GM21423 (cell line): Measurements from ENCODE around the gene ATOX1.
A peak's percentile ranks its signal among the peaks of the same experiment; 100 is the strongest.

Experiments used
- ATAC-seq: cut with Tn5 transposase; IDR thresholded peaks from one replicate; pipeline ENCODE4 v1.9.1; 2021; ENCODE audit warnings: mild to moderate bottlenecking, moderate library complexity; ENCODE audit not compliant: unreplicated experiment

The ATOX1 gene

DNA sequence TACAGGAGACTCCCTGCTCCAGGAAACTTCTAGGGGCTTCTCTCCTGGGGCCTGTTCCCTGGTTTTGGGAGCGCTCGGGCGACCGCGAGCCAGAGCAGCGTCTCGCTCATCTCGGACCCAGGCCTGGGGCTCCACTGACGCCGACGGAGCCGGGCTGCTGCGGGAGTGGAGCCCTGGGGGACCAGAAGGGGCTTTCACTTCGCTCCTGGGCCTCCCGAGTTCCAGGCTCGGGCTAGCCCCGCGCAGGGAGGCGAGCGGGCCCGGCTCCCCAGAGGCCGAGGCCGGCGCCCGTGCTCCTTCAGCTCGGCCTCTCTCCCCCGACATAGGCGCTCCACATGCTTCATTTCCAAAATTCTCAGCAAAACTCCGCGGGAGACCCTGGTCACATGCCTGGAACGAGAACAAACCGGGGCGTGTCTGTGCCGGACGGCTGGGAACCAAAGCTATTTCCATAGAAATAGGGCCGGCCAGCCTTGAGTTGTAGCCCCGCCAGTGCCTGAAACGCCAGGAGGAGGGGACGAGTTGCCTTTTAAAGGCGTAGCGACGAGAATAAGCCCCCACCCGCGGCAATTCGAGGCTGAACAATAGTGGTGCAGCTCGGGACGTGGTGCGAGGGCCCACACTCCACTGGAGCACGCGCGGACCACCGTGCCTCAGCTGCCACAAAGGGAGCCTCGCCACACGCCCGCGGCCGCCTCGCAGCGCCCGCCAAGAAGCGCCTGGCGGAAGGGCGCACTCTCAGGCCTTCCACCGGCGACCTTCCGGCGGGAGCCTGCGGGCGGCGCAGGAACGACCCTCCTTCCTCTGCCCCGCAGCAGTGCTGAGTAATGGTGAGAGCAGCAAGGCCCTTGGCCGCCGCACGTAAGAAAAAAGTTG, 12.2 kb upstream of the ATOX1 start:
- peak; percentile 30 for ATAC-seq

DNA sequence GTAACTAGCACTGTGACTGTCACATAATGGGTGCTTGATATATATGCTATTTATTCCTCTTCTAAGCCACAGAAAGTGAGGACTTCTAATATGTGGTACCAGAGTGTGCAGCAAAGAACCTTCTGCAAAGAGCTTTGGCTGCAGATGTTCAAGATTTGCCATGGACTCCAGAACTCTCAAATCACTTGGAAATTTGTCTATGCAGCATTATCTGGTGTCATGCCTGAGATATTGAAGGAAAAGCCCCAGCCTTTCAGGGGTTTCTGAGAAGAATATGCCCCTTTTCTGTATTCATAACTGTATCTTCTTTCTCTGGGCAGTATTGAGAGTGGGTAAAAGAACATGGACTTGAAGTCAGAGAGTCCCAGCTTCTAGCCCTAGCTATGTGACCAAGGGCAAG, 8.5 kb upstream of the ATOX1 start:
- ATAC-seq = no peak

DNA sequence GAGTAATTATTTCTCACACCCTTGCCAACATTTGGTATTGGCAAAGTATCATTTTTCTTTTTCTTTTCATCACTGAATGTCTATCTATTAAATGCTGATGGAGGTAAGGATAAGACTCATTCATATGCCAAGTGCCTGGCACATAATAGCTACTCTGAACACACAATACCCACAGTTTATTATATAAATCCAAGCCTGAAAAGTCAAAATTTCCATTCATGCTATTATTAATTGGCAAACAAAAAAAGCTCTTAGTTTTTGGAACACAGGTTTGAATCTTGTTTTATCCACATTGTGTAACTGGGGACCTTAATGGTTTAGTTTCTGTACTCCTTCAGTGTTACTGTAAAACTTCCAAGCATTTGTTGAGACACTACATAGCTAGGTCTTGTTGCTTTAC, 6.4 kb upstream of the ATOX1 start:
- ATAC-seq = no peak

DNA sequence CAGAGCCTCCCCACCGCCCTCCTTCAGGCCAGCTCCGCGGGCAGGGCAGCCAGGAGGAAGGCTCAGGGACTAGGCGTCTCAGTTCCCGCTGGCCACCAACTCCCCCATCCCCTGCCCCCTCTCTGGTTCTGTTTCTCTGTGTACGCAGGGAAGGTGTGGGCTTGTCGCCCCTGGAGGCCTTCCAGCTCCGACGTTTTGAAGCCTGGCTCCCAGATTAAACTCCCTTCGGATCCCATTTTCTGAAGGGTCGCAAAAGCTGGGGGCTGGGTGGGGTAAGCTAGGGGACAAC, 346 bp downstream of the ATOX1 start:
- ATAC-seq = peak; percentile 7

DNA sequence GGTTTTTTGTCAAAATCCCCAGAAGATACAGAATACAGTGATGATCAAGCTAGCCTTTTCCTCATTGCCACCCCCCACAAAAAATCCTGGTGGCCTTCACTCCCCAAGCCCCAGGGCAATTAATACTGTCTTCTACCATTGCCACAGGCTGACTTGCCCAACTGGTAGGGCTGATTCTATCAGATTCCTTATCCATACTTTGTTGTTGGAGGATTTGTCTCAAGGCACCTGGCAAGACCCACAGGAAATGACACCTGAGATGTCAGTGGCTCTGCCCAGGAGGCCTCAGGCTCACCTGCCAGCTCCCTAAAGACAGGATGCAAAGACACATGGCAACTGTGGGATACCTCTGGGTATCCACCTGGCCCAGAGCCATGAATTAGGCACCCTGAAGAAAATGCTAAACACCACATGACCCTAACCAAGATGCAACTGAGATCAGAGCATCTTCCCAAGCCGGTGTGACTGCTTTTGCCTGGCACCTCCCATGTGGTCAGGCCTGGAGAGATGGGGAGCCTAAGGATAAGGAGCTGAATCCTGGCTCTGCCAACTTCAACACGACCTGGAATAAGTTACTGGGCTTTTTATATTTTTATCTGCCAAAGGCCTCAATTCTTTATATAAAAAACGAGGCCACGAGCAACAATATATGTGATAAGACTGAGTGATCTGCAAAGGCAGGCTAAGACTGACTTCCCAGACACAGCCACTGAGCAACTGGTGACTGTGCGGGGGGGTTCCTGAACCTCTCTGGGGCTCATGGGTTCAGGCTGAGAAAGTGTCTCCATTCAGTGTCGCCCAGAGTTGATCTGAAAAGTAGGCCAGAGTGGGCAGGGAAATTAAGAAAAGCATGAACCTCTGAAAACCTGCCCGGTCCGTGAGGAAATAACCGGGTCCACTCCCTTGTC, 944 bp downstream of the ATOX1 start:
- ATAC-seq = peak; percentile 10

DNA sequence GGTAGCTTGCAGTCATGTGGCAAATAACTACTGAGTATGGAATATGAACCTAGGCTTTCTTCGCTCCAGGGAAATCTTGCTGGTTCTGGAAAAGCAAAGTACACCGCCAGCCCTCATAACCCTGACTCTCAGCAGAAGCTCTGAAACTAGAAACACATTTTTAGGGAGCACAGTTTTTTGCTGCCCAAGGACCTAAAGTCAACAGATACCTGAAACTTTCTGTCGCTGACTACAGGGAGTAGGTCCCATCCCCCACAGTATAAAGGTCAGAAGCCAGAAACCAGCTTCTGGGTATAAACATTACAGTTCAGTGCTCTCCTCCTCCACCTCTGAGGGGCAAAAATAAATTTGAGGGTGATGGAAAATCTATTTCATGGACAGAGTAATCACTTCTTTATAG, 3.0 kb downstream of the ATOX1 start:
- no peak for ATAC-seq

DNA sequence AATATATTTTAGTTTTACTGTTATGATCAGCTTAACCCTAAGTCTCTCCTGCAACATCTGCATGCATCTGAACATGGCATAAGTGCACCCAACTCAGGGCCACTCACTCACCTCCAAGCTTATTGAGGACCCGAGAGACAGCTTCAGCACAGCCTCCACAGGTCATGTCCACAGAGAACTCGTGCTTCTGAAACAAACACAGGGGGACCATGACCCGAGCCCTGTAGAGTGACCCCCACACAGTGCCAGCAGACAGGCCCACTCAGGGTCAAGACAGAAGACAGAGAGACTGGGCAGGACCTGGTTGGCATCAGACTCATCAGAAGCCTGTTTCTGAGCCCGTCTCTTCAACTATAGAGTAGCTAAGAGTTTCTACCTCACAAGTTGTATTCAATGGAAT, 6.8 kb downstream of the ATOX1 start:
- ATAC-seq = no peak

DNA sequence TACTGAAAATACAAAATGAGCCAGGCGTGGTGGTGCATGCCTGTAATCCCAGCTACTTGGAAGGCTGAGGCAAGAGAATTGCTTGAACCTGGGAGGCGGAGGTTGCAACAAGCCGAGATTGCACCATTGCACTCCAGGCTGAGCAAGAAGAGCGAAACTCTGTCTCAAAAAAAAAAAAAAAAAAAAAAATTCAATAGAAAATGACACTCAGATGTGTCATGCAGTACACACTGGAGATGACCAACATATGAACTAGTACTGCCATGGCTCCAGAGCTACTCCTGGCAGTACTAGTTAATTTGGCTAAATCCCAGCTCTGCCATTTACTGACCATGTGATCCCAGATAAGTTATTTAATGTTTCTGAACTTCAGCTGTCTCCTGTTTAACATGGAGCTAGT, 7.3 kb downstream of the ATOX1 start:
- no peak for ATAC-seq

DNA sequence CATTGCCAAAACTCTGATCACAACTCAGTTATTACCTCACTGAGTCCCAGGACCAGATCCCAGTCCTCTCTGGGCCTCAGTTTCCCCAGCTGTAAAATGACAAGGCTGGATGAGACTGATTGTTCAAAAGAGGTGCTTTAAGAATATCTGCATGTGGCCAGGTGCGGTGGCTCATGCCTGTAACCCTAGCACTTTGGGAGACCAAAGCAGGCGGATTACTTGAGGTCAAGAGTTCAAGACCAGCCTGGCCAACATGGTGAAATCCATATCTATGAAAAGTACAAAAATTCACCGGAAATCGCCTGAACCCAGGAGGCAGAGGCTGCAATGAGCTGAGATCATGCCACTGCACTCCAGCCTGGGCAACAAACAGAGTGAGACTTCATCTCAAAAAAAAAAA, 8.3 kb downstream of the ATOX1 start:
- no peak for ATAC-seq

DNA sequence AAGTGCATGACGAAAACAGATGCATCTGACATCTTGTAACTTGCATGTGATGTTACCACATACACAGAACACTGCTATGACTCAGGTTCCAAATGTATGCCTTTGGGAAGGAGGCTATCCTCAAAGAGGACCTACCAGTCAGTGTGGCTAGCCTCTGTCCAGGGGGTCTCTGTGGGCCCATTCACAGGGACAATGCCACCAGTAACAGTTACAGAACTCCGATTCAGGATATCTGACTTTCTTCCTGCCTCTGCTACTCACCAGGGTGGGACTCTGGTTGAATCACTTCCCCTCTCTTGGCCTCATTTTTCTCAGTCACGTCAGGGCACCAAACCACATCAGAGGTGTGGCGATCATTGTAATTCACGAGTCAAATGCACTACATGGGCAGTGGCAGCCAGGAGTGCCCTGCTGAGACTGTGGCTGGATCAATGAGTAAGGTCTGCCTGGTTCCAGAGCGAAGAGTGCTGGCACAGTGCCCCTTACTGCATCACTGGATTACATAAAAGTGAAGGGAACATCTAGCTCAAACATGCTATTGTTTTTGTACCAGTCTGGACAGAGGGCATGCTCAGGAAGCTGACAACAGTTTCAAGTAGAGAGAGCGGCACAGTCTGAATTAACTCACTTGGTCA, 13.2 kb downstream of the ATOX1 start:
- peak; percentile 64 for ATAC-seq

DNA sequence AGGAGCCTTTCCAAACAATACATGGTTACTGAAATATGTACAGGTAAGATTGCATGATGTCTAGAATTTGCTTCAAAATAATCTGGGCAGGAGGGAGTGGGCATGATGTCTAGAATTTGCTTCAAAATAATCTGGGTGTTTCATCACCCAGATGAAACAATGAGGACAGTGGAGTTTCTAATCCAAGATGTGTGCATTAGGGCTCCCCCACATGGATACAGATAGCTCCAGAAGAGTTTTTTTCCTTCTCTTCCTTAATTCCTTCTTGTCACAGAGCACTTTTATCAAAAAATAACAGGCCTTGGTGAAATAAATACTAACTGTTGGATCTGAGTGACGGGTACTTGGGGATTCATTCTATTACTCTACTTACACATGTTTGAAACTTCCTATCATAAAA, 14.9 kb downstream of the ATOX1 start:
- ATAC-seq = no peak

DNA sequence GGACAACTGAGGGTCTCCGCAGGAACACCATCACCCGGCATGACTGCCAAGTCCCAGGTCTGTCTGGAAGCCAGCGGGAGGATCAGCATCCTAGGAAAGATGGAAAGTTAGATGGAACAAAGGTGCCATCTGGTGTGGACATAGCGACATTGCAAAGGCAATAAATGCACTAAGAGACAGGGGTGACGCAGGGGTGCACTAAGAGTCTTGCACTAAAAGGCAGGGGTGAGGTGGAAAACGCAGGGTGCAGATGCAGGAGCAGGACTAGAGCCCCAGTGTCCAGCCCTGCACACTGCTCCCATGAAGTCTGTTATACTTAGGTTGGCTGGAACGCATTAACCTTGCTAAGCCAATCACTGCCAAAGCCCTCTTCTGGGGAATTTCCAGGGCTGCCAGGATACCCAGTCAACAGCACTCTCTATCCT, 15.5 kb downstream of the ATOX1 start:
- ATAC-seq = no peak

DNA sequence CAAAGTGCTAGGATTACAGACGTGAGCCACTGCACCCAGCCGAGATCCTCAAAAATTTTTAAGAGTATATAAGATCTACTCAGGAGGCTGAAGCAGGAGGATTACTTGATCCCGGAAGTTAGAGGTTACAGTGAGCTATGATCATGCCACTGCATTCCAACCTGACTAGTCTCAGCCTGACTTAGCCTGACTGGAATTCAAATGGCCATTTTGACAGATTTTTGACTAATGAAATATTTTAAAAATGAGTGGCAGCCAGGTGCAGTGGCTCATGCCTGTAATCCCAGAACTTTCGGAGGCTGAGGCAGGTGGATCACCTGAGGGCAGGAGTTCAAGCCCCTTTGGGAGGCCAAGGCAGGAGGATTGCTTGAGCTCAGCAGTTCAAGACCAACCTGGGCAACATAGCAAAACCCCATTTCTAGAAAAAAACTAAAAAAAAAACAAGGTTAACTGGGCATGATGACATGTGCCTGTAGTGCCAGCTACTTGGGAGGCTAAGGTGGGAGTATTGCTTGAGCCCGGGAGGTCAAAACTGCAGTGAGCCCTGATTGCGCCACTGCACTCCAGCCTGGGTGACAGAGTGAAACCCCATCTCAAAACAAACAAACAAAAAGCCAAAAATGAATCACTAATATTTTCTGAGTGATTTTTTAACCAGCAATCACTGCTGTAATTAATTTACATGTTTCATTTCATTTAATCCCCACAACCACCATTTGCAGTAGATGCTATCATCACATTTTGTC, 16.6 kb downstream of the ATOX1 start:
- ATAC-seq = no peak

DNA sequence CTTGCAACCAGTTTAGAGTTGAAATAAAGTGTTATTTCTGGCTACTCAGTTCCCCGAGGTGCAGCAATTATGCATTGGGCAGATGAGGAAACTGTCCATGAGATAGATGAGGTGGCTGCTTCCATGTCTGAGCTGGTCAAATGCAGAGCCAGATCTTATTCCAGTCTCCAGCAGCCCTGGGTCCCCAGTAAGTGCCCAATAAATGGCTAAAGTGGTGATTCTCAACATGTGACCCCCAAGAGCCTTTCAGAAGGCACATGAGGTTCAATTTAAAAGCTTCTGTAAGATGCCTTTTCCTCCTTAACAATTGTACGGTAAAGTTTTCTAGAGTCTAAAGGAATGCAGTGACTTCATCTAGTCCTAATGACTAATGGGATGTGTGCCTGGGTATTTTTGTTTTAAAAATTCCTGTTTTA, 17.5 kb downstream of the ATOX1 start:
- ATAC-seq = peak; percentile 4

DNA sequence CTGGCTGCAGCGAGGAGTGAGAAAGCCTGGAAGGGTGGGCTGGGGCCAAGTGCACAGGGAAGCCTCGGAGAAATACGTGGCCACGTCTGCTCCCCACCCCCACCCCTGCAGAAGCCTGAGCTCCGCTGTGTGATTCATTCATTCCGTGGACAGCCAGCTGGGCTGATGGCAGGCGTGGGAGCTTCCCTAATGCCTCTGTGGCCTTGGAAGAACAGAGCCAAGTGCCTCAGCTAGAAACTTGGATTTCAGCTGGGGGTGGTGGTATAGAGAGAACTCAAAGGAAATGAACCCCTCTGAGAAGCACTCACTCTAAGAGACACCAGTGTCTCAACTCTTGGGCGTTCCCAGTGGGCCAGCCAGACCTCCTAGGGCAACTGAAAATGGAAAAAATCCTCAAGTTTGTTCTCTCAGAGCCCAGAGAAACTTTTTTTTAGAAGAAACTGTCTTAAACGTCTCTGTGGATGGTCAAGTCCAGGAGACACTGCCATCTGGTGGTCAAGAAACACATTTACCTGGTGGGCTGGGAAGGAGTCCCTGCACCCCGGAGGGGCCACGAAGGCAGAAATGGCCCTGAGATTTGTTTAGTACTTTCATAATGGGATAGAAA, 18.0 kb downstream of the ATOX1 start:
- ATAC-seq = peak; percentile 45

DNA sequence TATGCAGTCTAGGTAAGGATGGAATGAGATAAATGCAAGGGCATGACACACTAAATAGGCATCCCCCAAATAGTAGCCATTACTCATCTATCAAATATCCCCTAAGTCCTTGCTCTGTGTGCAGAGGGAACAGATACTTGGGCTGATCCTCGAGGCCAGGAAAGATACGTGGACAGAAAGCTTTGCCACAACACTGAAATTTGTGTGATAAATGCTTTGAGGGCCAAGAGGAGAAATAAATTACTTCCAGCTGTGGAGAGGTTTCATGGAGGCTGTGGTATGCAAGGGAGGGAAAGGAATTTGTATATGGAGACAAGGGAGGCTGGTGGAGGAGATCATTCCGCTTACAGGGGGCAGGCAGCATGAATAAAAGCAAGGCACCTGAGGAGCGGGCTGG, 18.5 kb downstream of the ATOX1 start:
- no peak for ATAC-seq

DNA sequence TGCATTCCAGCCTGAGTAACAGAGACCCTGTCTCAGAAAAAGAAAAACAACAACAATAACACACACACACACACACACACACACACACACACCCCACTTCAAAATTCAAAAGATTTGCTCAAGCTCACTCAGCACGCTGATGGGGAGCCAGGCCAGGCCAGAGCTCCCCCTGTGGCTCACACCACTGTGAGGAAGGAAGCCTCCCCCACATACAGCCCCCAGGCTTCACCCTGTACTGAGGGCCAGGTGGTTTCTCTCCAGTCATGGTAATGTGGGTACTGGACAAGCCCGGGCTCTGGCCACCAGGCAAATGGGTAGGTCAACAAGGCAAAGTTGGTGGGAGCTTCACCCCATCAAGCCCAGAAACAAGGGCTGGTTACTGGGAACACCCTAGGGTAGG, 19.0 kb downstream of the ATOX1 start:
- no peak for ATAC-seq

DNA sequence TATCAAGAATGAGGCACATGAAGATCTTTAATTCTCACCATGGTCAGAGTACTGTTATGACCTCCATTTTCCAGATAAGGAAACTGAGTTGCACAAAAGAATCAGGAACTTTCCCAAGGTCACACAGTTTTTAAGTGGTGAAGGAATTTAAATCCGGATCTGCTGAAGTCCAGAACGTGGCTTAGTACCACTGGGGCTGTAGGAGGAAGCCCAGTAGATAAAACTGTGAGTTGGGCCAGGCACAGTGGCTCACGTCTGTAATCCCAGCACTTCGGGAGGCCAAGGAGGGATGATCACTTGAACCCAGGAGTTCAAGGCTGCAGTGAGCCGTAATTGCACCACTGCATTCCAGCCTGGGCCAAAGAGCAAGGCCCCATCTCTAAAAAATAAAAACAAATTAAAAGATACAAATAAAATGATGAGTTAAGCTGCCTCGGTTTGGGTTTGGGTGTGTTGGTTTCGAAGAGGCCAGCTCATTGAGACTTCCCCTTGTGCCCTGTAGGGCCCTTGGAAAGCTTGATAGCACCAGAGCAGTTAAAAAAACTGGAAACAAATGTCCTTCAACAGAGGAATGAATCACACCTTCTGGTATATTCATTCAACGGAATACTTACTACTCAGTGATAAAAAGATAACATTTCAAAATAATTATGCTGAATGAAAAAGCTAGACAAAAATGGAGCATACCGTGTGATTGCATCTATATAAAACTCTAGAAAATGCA, 20.1 kb downstream of the ATOX1 start:
- no peak for ATAC-seq

DNA sequence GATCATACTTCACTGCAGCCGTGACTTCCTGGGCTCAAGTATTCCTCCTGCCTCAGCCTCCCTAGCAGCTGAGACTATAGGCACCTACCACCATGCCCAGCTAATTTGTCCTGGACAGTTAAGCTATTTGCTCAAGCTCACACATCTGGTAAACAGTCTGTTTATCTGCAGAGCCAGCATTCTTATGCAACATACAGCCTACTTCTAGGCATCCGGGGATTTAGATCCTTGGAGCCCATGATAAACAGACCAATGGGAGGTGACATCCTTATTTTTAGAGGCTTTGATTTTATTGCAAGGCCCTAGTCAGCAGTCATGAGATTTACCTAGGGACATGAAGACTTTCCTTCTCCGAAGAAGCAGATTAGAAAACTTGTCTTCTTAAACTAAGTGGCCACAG, 21.0 kb downstream of the ATOX1 start:
- ATAC-seq = no peak

DNA sequence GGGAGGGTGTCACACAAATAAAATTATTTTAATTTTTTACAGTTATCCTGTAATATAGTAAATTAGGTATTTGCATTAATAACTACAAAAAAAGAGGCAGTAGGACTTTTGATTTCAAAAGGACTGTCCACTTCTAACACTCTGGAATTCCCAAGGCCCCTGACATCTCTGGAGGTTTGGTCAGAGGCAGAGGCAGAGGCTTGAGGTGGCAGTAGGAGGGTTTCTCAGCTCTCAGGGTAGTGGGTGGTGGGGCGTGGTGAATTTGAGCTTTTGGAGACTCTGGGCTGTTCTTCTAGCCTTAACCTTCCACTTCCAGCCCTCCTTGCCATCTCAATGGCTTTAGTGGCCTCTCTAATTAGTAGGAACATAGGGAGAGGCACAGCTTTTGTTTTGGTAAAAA, 22.8 kb downstream of the ATOX1 start:
- no peak for ATAC-seq
